HG02642 (cell line): ENCODE results near the gene UBC.
"Not testable (repeated sequence)": the region's sequence is repeated elsewhere in the genome, so short reads cannot be mapped to it uniquely, and the experiment has no call there.

Experiments used
- ATAC-seq: cut with Tn5 transposase; IDR thresholded peaks from one replicate; pipeline ENCODE4 v1.9.1; 2021; ENCODE audit warnings: mild to moderate bottlenecking; ENCODE audit not compliant: unreplicated experiment, poor library complexity

The UBC gene

GRCh38 chr12:124916374-124917134 is 2.1 kb upstream of the UBC start:
- no peak for ATAC-seq

- peak; percentile 17 for ATAC-seq
Measured at GRCh38 chr12:124915239-124916236, 1.1 kb upstream of the UBC start.

GRCh38 chr12:124913474-124914391 is 717 bp downstream of the UBC start:
- peak; percentile 28 for ATAC-seq

GRCh38 chr12:124912529-124913287 is 1.7 kb downstream of the UBC start:
- ATAC-seq: not testable (repeated sequence)

- not testable (repeated sequence) for ATAC-seq
Measured at GRCh38 chr12:124911521-124911920, 2.9 kb downstream of the UBC start.

- no peak for ATAC-seq
Measured at GRCh38 chr12:124910561-124911478, 3.6 kb downstream of the UBC start.

GRCh38 chr12:124909831-124910560 is 4.5 kb downstream of the UBC start:
- ATAC-seq: no peak

- peak; percentile 77 for ATAC-seq
Measured at GRCh38 chr12:124906606-124907261, 7.7 kb downstream of the UBC start.

GRCh38 chr12:124904306-124905098 is 9.9 kb downstream of the UBC start:
- no peak for ATAC-seq

- no peak for ATAC-seq
Measured at GRCh38 chr12:124902916-124903315, 11.5 kb downstream of the UBC start.

- no peak for ATAC-seq
Measured at GRCh38 chr12:124901003-124901402, 13.4 kb downstream of the UBC start.

GRCh38 chr12:124900345-124900795 is 14.1 kb downstream of the UBC start:
- ATAC-seq: not testable (repeated sequence)

- ATAC-seq: no peak
Measured at GRCh38 chr12:124898923-124899294, 15.5 kb downstream of the UBC start.

GRCh38 chr12:124898200-124898922 is 16.1 kb downstream of the UBC start:
- ATAC-seq: peak; percentile 61

- ATAC-seq: no peak
Measured at GRCh38 chr12:124896461-124896860, 18.0 kb downstream of the UBC start.
